HFF-Myc (cell line): Measurements from ENCODE around the gene EPS8.

Source experiments
- DNase-seq: peaks from one replicate; pipeline ENCODE4 v3.0.0-alpha.2; 2011; ENCODE audit warnings: low read depth; ENCODE audit errors: extremely low read depth
- H3K4me3 ChIP-seq: replicated peaks from 2 replicates; pipeline ENCODE4 v1.5.1; 2011; ENCODE audit warnings: low read depth, mild to moderate bottlenecking, control low read depth, low read length
- CTCF ChIP-seq: IDR thresholded peaks from 2 replicates; pipeline ENCODE4 v1.5.1; 2012; ENCODE audit warnings: mild to moderate bottlenecking, low read depth, low read length, control low read depth; ENCODE audit errors: missing control alignments

EPS8 gene

DNA sequence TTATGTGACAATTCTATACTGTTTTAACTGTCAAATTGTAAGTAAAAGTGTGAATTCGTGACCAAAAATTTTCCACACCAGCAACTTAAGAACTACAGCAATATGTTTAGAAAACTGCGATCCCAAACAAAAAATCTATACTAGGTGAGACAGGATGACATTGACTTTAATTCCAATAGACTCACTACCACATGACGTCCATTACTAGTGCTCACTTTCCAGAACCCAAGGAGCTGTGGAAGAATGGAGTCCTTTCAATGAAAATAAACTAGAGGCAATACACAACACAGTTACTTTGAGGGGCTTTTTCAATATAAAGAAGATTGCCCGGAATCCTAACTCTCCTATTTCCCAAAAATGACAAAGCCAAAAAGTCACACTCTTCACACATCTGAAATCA is 1.4 kb downstream of the EPS8 start:
- H3K4me3 ChIP-seq: peak overlapping the region; percentile 71
- no peak for TF ChIP-seq CTCF
- DNase-seq: no peak

DNA sequence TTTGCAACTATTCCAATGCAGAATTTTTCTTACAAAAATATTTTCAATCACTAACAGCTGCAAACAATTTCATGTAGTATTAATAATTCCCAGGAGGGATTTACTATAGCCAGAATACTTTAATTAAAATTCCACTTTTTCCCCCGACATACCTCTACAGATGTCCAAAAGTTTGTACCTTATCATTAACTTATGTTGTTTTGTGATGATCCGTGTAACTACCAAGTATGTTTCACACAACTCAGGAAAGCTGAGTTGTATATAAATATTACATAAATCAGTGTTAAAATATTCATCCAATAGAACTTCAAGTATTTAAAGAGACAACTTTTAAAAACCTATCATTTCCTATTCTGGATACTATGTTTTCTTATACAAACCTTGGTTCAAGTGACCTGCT is 2.4 kb downstream of the EPS8 start:
- TF ChIP-seq CTCF: no peak
- no peak for DNase-seq
- no peak overlapping the region; the same call in 1 of the 2 replicates for H3K4me3 ChIP-seq

GRCh38 chr12:15783288-15783687 is 5.9 kb downstream of the EPS8 start:
- no peak for DNase-seq
- no peak for TF ChIP-seq CTCF
- H3K4me3 ChIP-seq: no peak overlapping the region

- no peak for DNase-seq
- no peak overlapping the region for H3K4me3 ChIP-seq
- TF ChIP-seq CTCF: no peak
Measured at GRCh38 chr12:15782667-15783066, 6.5 kb downstream of the EPS8 start.

DNA sequence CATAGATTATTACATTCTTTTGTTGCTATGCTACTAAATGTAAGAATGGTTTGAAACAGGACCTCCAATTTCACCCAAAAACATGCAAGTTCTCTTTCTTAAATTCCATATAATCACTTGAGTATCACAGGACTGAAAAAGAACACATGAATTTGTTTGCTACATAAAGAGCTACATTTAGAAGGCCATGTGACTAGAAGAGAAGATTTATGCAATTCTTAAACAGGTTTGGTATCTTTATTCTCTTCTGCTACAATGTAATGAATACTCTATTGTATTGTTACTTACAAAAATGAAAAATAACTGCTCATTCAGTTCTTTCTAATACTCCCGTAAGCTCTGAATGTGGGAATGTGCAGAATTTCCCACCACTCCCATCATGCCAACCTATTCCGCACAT is 9.3 kb downstream of the EPS8 start:
- TF ChIP-seq CTCF: no peak
- no peak for DNase-seq
- H3K4me3 ChIP-seq: no peak overlapping the region

DNA sequence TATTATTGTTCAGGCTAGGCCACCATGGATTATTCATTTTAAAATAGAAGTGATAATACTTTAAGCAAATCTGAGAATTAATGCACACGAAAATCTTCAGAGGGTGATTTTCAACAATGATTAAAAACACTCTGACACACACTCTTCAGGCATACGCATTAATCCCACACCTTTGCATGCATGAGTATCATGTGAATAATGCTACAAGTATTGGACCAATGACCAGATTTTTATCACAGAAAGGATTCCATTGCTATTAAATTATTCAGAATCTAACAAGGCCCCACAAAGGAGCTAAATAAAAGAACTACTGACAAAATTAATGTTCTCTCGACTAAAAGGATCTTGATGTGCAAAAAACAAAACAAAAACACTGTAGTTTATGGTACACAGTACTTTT is 11.1 kb downstream of the EPS8 start:
- no peak for TF ChIP-seq CTCF
- DNase-seq: no peak
- no peak overlapping the region for H3K4me3 ChIP-seq

- H3K4me3 ChIP-seq: no peak overlapping the region
- TF ChIP-seq CTCF: no peak
- no peak for DNase-seq
Measured at GRCh38 chr12:15777355-15778012, 11.7 kb downstream of the EPS8 start.
